Kidney capillary endothelial cell (primary cell): ENCODE results near the gene FAM241B.

ENCODE experiments used
- DNase-seq: peaks from one replicate; pipeline ENCODE4 v3.0.0-alpha.2; 2018; ENCODE audit warnings: low spot score

Gene FAM241B, protein sequence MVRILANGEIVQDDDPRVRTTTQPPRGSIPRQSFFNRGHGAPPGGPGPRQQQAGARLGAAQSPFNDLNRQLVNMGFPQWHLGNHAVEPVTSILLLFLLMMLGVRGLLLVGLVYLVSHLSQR

DNA sequence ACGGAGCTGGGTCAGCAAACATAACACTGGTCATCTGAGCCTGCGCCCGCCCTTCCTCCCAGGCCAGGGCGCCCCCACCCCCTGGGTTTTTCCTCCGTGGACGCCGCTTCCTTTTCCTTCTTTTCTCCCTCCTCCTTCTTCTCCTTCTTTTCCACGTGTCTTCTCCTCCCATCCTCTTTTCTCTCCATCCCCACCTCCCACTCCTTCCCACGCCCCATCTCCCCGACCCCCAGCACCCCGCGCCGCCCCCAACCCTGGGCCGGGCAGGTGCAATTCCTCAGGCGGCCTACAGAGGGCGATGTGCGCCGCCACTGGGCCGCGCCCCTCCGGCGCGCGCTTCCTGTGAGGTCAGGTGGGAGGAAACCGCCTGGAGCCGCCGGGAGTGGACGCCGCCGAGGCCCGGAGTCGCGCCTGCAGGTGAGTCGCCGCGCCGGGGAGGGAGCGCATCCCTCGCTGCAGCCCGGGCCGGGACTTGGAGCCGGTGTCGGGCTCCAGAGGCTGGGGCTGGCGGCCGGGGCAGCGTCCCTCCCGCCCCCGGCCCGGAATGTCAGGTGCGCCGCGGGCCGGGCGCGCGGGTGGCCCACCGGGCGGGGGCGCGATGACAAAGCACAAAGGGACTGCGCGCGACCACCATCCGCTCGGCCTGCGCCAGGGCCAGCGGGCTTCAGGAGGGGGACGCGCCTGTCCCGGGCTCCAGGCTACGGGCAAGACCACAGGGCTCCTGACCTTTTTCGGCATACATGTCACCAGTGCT lies at the start of gene FAM241B:
FAM241B (plus strand) TSS at position 351 of the 754 bp plus-strand sequence. CDS start 1,497 bp downstream, outside the sequence.
- DNase-seq = peak; percentile 31

- no peak for DNase-seq
Measured at GRCh38 chr10:69580435-69580834, 49.6 kb upstream of the FAM241B start.

DNA sequence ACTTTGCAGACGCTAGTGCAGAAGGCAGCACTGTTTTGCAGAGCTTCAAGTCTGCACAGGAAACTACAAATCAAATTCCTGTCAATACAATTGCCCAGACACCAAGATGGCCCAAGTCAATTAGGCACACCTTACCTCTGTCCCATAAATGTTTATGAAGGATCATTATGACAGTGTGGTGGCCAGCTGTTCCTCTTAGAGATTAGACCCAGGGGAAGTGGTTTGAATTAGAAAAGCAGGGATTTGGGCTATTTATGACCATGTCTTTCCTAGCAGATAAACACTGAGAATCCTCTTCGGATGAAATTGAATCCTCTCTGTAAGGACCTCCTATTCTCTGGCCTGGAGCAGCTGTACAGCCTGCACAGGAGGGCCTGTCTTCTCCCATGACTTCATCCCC lies 46.9 kb upstream of the FAM241B start:
- DNase-seq = no peak

- DNase-seq = no peak
Measured at GRCh38 chr10:69584624-69585023, 45.4 kb upstream of the FAM241B start.

- no peak for DNase-seq
Measured at GRCh38 chr10:69588358-69588757, 41.7 kb upstream of the FAM241B start.

- no peak for DNase-seq
Measured at GRCh38 chr10:69600761-69601330, 29.2 kb upstream of the FAM241B start.

DNA sequence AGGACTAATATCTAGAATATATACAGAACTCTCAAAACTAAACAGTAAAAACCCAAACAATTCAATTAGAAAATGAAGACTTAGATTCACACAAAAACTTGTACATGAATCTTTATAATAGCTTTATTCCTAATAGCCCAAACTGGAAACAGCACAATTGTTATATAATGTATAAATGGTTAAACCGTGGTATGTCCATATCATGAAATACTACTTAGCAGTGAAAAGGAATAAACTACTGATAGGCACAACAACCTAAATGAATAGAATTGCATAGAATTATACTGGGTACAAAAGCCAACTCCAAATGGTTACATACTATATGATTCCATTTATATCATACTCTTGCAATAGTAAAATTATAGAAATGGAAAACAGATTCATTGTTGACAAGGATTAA lies 21.0 kb upstream of the FAM241B start:
- DNase-seq = no peak

DNA sequence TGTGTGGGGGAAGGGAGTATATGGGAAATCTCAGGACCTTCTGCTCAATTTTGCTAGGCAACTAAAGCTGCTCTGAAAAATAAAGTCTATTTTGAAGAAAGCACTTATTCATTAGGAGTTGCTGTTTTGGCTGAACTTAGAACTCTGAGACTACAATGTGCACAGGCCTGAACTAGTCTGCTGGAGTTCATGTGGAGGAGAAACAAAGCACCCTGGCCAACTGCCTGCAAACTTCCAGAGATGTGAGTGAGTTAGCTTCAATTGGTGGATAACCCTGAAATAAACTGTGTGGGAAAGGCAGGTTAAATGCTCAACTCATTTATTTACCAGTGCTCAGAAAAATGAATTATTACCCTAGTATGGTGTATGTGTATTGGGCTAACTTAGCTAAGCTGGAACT lies 17.3 kb upstream of the FAM241B start:
- no peak for DNase-seq

- DNase-seq = no peak
Measured at GRCh38 chr10:69614130-69614529, 15.9 kb upstream of the FAM241B start.

DNA sequence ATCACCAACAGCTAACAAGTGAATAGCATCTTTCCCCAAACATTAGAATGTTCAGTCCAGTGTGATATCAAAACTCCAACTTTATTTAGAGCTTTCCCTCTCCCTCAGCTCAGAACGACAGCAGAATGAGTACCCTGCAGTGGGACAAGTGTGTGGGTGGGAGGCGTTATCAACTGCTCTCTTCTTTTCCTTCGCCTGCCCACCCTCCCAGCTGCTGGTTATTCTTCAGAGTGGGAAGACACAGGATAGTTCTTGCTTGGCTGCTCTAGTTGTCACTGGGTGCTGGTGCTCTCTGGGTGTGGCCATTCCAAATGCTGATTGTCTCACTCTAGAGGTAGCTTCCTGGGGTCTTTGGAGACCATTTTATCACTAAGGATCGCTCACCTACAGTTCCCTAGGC lies 13.7 kb upstream of the FAM241B start:
- no peak for DNase-seq

DNA sequence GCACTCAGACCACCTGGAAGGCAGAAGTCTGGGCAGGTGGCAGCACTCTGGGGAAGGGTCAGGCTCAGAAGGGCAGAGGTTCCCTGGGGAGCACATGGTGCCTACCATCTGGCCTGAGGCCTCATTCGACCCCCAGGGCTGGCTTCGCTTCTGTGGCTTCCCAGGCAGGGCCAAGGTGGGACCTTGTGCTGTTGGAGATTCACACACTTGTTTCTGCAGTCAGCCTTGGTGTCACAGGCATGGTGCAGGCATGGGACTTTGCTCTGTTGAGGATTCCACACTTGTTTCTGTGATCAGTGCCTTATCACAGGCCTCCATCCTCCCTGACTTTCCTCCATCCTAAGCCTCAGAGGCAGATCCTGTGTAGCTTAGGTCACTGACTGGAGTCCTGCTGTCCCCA lies 11.3 kb upstream of the FAM241B start:
- no peak for DNase-seq

DNA sequence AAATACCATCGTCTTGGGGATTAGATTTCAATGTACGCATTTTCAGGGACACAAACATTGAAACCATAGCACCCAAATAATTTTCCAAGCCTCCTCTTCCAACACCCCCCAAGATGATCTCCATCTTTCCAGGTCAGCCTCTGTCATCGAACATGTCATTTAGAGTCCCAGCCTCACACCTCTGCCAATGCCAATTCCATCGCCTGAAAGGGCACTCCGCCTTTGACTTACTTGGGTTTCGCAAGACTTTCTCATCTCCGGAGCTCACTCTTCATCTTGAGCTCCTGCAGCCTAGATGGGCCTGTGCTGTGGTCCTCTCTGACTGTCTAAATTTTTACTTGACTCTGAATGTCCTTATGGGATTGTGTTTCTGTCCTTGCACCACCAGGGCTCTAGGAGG lies 10.4 kb upstream of the FAM241B start:
- no peak for DNase-seq

- no peak for DNase-seq
Measured at GRCh38 chr10:69620625-69621024, 9.4 kb upstream of the FAM241B start.

DNA sequence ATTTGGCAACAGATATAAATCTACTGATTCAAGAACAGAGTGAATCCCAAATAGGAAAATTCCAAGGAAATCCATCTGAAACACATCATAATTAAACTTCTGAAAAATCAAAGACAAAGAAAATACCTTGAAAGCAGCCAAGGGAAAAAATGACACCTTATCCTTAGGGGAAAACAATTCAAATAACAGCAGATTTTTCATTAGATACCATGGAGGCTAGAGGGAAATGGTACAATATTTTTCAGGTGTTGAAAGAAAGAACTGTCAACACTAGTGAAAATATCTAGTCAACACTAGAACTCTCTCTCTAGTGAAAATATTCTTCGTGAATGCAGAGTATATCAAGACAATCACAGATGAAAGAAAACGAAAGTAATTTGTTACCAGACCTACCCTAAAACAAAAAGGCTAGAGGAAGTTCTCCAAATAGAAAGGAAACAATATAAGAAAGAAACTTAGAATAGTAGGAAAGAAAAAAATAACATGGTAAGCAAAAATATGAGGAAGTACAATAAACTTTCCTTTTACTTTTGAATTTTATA lies 5.7 kb upstream of the FAM241B start:
- no peak for DNase-seq

GRCh38 chr10:69626826-69627225 lies 3.2 kb upstream of the FAM241B start:
- DNase-seq = no peak

DNA sequence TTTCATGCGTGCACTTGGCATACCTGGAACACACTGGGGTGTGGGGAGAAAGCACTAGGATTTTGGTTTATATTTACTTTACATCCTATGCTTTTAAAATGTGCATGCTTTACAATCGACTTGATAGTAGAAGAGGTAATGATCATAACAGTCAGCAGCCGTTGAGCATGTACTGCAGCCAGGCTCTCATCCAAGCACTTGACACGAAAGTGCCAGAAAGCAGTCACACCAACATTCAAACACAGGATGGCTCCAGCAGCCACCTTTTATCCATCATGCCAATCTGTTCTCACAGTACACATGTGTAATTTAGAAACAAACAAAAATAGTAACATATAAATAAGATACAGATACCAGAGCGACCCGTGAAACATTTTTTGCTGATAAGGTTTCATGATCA lies 1.2 kb upstream of the FAM241B start:
- DNase-seq = no peak

GRCh38 chr10:69629519-69629896 lies 539 bp upstream of the FAM241B start:
- no peak for DNase-seq

- no peak for DNase-seq
Measured at GRCh38 chr10:69630651-69631400, 779 bp downstream of the FAM241B start.

- no peak for DNase-seq
Measured at GRCh38 chr10:69631566-69631965, 1.5 kb downstream of the FAM241B start.

DNA sequence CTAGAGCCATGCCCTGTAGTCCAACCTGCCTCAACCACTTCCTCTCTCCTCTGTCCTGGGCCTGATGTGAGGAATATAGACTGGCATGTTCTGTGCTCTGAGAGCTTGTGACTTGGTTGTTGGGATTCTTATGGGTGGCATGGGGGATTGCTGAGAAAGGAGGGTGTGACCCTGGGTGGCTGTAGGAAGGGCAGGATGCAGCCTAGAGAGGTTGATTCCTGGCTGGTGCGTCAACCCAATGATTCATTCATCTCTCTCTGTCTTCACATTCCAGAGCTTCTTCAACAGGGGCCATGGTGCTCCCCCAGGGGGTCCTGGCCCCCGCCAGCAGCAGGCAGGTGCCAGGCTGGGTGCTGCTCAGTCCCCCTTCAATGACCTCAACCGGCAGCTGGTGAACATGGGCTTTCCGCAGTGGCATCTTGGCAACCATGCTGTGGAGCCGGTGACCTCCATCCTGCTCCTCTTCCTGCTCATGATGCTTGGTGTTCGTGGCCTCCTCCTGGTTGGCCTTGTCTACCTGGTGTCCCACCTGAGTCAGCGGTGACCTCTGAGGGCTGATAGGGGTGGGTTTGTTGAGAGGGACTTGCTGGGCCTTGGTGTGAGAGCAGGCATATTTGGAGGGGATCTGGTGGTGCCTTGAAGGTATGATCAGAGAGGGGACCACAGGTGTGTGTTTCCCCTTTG lies 2.6 kb downstream of the FAM241B start:
- no peak for DNase-seq

- DNase-seq = no peak
Measured at GRCh38 chr10:69633673-69634635, 3.9 kb downstream of the FAM241B start.
